ENCODE measurements around the gene ARL14EP.

ARL14EP gene

GRCh38 chr11:30381879-30382278 lies 59.0 kb downstream of the ARL14EP start:
- Histone ChIP-seq H3K18ac (ENCODE audit: low read depth in 1 of 2, low read length in 2 of 2) (no peak overlapping the region), H3K4me1 (ENCODE audit: control insufficient read depth, insufficient read depth, low read depth, low read length) (no peaks in the 10 kb centered on the region), H2AK5ac (ENCODE audit: low read length, severe bottlenecking) (no peak overlapping the region), H3K27me3 (ENCODE audit: control insufficient read depth in 1 of 2, insufficient read depth in 1 of 2, low read length in 2 of 2) (no peaks in the 10 kb centered on the region), H2AFZ (ENCODE audit: low read depth, low read length) (no peak overlapping the region), H2BK120ac (ENCODE audit: low read depth, low read length) (no peak overlapping the region), H3K9me3 (ENCODE audit: control insufficient read depth, low read length) (no peaks in the 10 kb centered on the region), H3K27ac (ENCODE audit: low read length, poor library complexity, severe bottlenecking) (no peak overlapping the region), H2BK5ac (ENCODE audit: low read depth, low read length, poor library complexity, severe bottlenecking) (no peak overlapping the region), H4K8ac (ENCODE audit: low read length) (no peak overlapping the region), H3K36me3 (ENCODE audit: control insufficient read depth in 1 of 2, insufficient read depth in 2 of 2, low read depth in 1 of 2, low read length in 2 of 2) (no peaks in the 10 kb centered on the region), H3K4me2 (ENCODE audit: low read length, poor library complexity, severe bottlenecking) (no peak overlapping the region), H3K23ac (ENCODE audit: low read length in 2 of 2) (no peak overlapping the region), H2BK15ac (ENCODE audit: low read depth, poor library complexity, severe bottlenecking) (no peak overlapping the region), H3K14ac (ENCODE audit: low read length in 2 of 2) (no peak overlapping the region), H3K9ac (ENCODE audit: low read length) (no peak overlapping the region), H3K4ac (ENCODE audit: low read depth in 1 of 2, low read length in 2 of 2) (no peak overlapping the region), H2BK12ac (ENCODE audit: low read length in 2 of 2) (no peak overlapping the region), H3K4me3 (ENCODE audit: insufficient read depth in 1 of 2, low read depth in 1 of 2, low read length in 2 of 2) (no peak overlapping the region), H4K91ac (ENCODE audit: low read length) (no peak overlapping the region), H3K79me1 (replicated peaks; ENCODE audit: low read length, poor library complexity, severe bottlenecking) (no peaks in the 10 kb centered on the region)
- DNase-seq = no peak
- WGBS = 62% methylated on average over 2 of the region's 2 CpGs
